Loucy (cell line): Measurements from ENCODE around the gene IMP3.

Experiments used
- H2AFZ ChIP-seq: fragments of 200-600 bp; sonication (generic); 2 replicates; pipeline ENCODE4 v1.6.0; 2016; ENCODE audit warnings: antibody characterized with exemption, mild to moderate bottlenecking, low read length, moderate library complexity
- H3F3A ChIP-seq: fragments of 200-600 bp; 2 replicates; pipeline ENCODE4 v1.6.0; 2016; ENCODE audit warnings: antibody characterized with exemption, low read depth, mild to moderate bottlenecking
- H3K27me3 ChIP-seq: fragments of 200-600 bp; sonication (generic); 2 replicates; pipeline ENCODE4 v1.6.1; 2014; ENCODE audit warnings: low read length, mild to moderate bottlenecking; ENCODE audit not compliant: insufficient read depth, poor library complexity, severe bottlenecking
- H3K36me3 ChIP-seq: fragments of 200-600 bp; sonication (generic); 2 replicates; pipeline ENCODE4 v1.6.1; 2016; ENCODE audit warnings: low read length; ENCODE audit not compliant: insufficient read depth
- H3K4me1 ChIP-seq: fragments of 200-600 bp; sonication (generic); 2 replicates; pipeline ENCODE4 v1.5.1; 2014; ENCODE audit warnings: low read length, mild to moderate bottlenecking; ENCODE audit not compliant: insufficient read depth, poor library complexity, severe bottlenecking
- H3K4me2 ChIP-seq: fragments of 200-600 bp; sonication (generic); 2 replicates; pipeline ENCODE4 v1.6.0; 2014; ENCODE audit warnings: antibody characterized with exemption, low read length, low read depth, mild to moderate bottlenecking; ENCODE audit not compliant: poor library complexity, severe bottlenecking
- H3K4me3 ChIP-seq: fragments of 200-600 bp; sonication (generic); 2 replicates; pipeline ENCODE4 v1.5.1; 2014; ENCODE audit warnings: low read length, mild to moderate bottlenecking, mixed read lengths; ENCODE audit not compliant: poor library complexity, severe bottlenecking
- H3K79me2 ChIP-seq: fragments of 200-600 bp; sonication (generic); 2 replicates; pipeline ENCODE4 v1.6.1; 2014; ENCODE audit warnings: low read length; ENCODE audit not compliant: insufficient read depth
- H3K9ac ChIP-seq: fragments of 200-600 bp; sonication (generic); 2 replicates; pipeline ENCODE4 v1.6.0; 2014; ENCODE audit warnings: mild to moderate bottlenecking, low read depth, low read length, moderate library complexity; ENCODE audit not compliant: poor library complexity, severe bottlenecking
- H3K9me2 ChIP-seq: fragments of 200-600 bp; sonication (generic); replicated peaks from 2 replicates; pipeline ENCODE4 v1.6.1; 2016; ENCODE audit warnings: low read depth, low read length, mixed read lengths
- H3K9me3 ChIP-seq: fragments of 200-600 bp; sonication (generic); 2 replicates; pipeline ENCODE4 v1.6.1; 2014; ENCODE audit warnings: mild to moderate bottlenecking, antibody characterized with exemption, low read length, low read depth; ENCODE audit not compliant: insufficient read depth
- H4K20me1 ChIP-seq: fragments of 200-600 bp; sonication (generic); 2 replicates; pipeline ENCODE4 v1.6.0; 2014; ENCODE audit warnings: antibody characterized with exemption, low read length, mild to moderate bottlenecking; ENCODE audit not compliant: insufficient read depth, poor library complexity, severe bottlenecking
- EZH2phosphoT487 ChIP-seq: fragments of 200-600 bp; IDR thresholded peaks from 2 replicates; pipeline ENCODE4 v1.6.1; 2018; ENCODE audit warnings: antibody characterized with exemption, mild to moderate bottlenecking, moderate library complexity, borderline replicate concordance
- TF ChIP-seq, protein P1 (sequence below): fragments of 200-600 bp; sonication (generic); conservative IDR thresholded peaks from 2 replicates; pipeline ENCODE4 v1.5.1; 2014; ENCODE audit warnings: mild to moderate bottlenecking, antibody characterized with exemption, low read length

The IMP3 gene

DNA sequence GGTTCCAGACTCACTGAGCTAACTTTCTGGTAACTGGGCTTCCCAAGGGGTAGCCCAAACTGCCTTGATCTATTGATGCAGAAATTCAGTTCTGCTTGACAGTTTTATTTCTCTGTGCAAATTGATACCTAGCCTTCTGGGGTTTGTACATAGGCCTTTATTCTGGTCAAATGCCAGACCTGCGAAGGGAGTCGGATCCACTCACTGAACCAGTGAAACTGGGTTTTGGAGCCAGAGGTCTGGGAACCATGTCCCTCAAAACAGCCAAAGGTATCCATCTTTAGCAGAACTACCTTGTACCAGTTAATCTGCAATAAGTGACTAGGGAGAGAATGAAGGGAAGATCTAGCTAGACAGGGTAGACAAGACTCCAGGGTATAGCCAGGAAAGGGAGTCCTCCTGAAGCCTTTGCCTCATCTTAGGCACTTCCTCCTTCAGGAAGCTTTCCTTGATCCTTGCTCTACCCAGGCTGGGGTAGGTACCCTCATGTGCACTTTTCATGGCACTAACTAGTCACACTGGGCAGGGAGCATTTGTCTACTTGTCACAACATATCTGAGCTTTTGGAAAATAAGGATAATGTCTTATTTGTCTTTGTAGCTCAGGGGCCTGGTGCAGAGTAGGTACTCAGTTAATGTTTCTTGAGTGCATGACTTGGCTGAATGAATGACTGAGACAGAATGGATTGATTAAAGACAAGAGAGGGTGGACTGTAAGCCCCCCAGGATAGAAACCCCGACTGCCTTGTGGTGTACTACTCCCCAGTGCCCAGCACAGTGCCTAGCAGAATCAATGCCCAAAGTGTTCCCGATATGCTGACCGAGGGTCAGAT is 6.3 kb upstream of the IMP3 start:
- Histone ChIP-seq H3K9me2 (no peaks in the 10 kb centered on the region), H3K9ac (peak overlapping the region; percentile 81), H3K36me3 (no peaks in the 10 kb centered on the region), H4K20me1 (no peaks in the 10 kb centered on the region), H3K4me2 (peak overlapping the region; percentile 93), H3K9me3 (no peaks in the 10 kb centered on the region), H3K27me3 (no peaks in the 10 kb centered on the region), H2AFZ (peak overlapping the region; percentile 95), H3K4me1 (peaks cover 32% of the 10 kb centered on the region), H3F3A (peaks cover 3% of the 10 kb centered on the region; the same call in 1 of the 2 replicates), H3K79me2 (no peaks in the 10 kb centered on the region), H3K4me3 (peak overlapping the region; percentile 91)
- TF ChIP-seq, protein P1, sequence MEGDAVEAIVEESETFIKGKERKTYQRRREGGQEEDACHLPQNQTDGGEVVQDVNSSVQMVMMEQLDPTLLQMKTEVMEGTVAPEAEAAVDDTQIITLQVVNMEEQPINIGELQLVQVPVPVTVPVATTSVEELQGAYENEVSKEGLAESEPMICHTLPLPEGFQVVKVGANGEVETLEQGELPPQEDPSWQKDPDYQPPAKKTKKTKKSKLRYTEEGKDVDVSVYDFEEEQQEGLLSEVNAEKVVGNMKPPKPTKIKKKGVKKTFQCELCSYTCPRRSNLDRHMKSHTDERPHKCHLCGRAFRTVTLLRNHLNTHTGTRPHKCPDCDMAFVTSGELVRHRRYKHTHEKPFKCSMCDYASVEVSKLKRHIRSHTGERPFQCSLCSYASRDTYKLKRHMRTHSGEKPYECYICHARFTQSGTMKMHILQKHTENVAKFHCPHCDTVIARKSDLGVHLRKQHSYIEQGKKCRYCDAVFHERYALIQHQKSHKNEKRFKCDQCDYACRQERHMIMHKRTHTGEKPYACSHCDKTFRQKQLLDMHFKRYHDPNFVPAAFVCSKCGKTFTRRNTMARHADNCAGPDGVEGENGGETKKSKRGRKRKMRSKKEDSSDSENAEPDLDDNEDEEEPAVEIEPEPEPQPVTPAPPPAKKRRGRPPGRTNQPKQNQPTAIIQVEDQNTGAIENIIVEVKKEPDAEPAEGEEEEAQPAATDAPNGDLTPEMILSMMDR, result no peak
- no peak for TF ChIP-seq EZH2phosphoT487

- peaks cover 3% of the 10 kb centered on the region; the same call in 1 of the 2 replicates for H3F3A ChIP-seq
- H2AFZ ChIP-seq, result no peak overlapping the region
- TF ChIP-seq EZH2phosphoT487, result no peak
- TF ChIP-seq, protein P1, result no peak
- no peak overlapping the region for H3K4me3 ChIP-seq
- H4K20me1 ChIP-seq, result peaks cover under 1% of the 10 kb centered on the region
- H3K9me3 ChIP-seq, result no peaks in the 10 kb centered on the region
- H3K4me2 ChIP-seq, result no peak overlapping the region
- peaks cover 26% of the 10 kb centered on the region for H3K4me1 ChIP-seq
- no peak overlapping the region for H3K9ac ChIP-seq
- H3K9me2 ChIP-seq, result no peaks in the 10 kb centered on the region
- no peaks in the 10 kb centered on the region for H3K27me3 ChIP-seq
- H3K79me2 ChIP-seq, result peaks cover 5% of the 10 kb centered on the region
- H3K36me3 ChIP-seq, result no peaks in the 10 kb centered on the region
These were observed 4.4 kb upstream of the IMP3 start for GRCh38 chr15:75644376-75644775.

GRCh38 chr15:75641603-75642002 is 1.6 kb upstream of the IMP3 start:
- H3K4me2 ChIP-seq, result no peak overlapping the region

More at GRCh38 chr15:75641603-75642002, 1.6 kb upstream of the IMP3 start:
- Histone ChIP-seq H2AFZ (no peak overlapping the region), H3F3A (no peaks in the 10 kb centered on the region), H3K27me3 (no peaks in the 10 kb centered on the region), H3K9me2 (no peaks in the 10 kb centered on the region), H3K36me3 (no peaks in the 10 kb centered on the region), H3K4me3 (no peak overlapping the region), H4K20me1 (peaks cover 26% of the 10 kb centered on the region), H3K79me2 (peaks cover 32% of the 10 kb centered on the region), H3K4me1 (peaks cover 29% of the 10 kb centered on the region), H3K9me3 (no peaks in the 10 kb centered on the region), H3K9ac (no peak overlapping the region)
- TF ChIP-seq, protein P1, result no peak
- TF ChIP-seq EZH2phosphoT487, result no peak
